ENCODE results near the gene OPTC.

The OPTC gene

GRCh38 chr1:203524824-203525223 is 30.9 kb downstream of the OPTC start:
- H3K9me3 ChIP-seq (ENCODE audit: control insufficient read depth, insufficient read depth, low read depth, low read length): no peaks in the 10 kb centered on the region
- H3K27me3 ChIP-seq (ENCODE audit: control insufficient read depth, insufficient read depth, low read length): peaks cover 28% of the 10 kb centered on the region
- H3K4me3 ChIP-seq (ENCODE audit: low read depth, low read length): no peak overlapping the region
- H3K36me3 ChIP-seq (ENCODE audit: control insufficient read depth, insufficient read depth, low read length): no peaks in the 10 kb centered on the region
- no peak overlapping the region for H3K27ac ChIP-seq (ENCODE audit: low read depth, low read length)
- no peak overlapping the region for H3K9ac ChIP-seq (ENCODE audit: low read length)
- peaks cover 40% of the 10 kb centered on the region for H3K4me1 ChIP-seq (ENCODE audit: control insufficient read depth, insufficient read depth, low read length)

GRCh38 chr1:203525685-203526084 is 31.7 kb downstream of the OPTC start:
- no peak overlapping the region for H3K4me3 ChIP-seq (ENCODE audit: low read depth, low read length)
- H3K4me1 ChIP-seq (ENCODE audit: control insufficient read depth, insufficient read depth, low read length): peaks cover 32% of the 10 kb centered on the region
- H3K27ac ChIP-seq (ENCODE audit: low read depth, low read length): no peak overlapping the region
- H3K9me3 ChIP-seq (ENCODE audit: control insufficient read depth, insufficient read depth, low read depth, low read length): no peaks in the 10 kb centered on the region
- H3K9ac ChIP-seq (ENCODE audit: low read length): no peak overlapping the region
- peaks cover 20% of the 10 kb centered on the region for H3K27me3 ChIP-seq (ENCODE audit: control insufficient read depth, insufficient read depth, low read length)
- H3K36me3 ChIP-seq (ENCODE audit: control insufficient read depth, insufficient read depth, low read length): no peaks in the 10 kb centered on the region

- peaks cover 15% of the 10 kb centered on the region for H3K27me3 ChIP-seq (ENCODE audit: control insufficient read depth, insufficient read depth, low read length)
- no peak overlapping the region for H3K4me3 ChIP-seq (ENCODE audit: low read depth, low read length)
- no peak overlapping the region for H3K9ac ChIP-seq (ENCODE audit: low read length)
- no peak overlapping the region for H3K27ac ChIP-seq (ENCODE audit: low read depth, low read length)
- H3K9me3 ChIP-seq (ENCODE audit: control insufficient read depth, insufficient read depth, low read depth, low read length): no peaks in the 10 kb centered on the region
- peaks cover 27% of the 10 kb centered on the region for H3K4me1 ChIP-seq (ENCODE audit: control insufficient read depth, insufficient read depth, low read length)
- no peaks in the 10 kb centered on the region for H3K36me3 ChIP-seq (ENCODE audit: control insufficient read depth, insufficient read depth, low read length)
Measured at GRCh38 chr1:203526130-203526529, 32.2 kb downstream of the OPTC start.

DNA sequence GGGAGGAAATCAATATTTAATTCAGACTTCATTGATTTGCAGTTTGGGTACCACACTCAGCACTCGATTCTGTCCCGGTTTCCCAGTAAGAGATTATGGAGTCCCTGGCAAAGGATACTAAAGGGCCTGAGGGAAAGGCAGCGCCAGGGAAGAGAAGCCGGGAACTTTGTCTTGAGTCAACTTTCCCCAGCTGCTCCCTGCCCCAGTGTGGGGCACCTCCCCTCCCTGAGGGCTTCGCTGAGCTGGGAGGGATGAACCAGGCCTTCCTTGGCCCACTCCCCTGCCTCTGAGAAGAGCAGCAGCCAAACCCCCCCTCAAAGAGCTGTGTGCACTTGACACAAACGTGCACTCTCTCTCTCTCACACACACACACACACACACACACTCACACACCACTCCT is 32.6 kb downstream of the OPTC start:
- no peak overlapping the region for H3K27ac ChIP-seq (ENCODE audit: low read depth, low read length)
- H3K27me3 ChIP-seq (ENCODE audit: control insufficient read depth, insufficient read depth, low read length): peaks cover 11% of the 10 kb centered on the region
- no peaks in the 10 kb centered on the region for H3K9me3 ChIP-seq (ENCODE audit: control insufficient read depth, insufficient read depth, low read depth, low read length)
- H3K4me1 ChIP-seq (ENCODE audit: control insufficient read depth, insufficient read depth, low read length): peaks cover 23% of the 10 kb centered on the region
- no peak overlapping the region for H3K4me3 ChIP-seq (ENCODE audit: low read depth, low read length)
- no peak overlapping the region for H3K9ac ChIP-seq (ENCODE audit: low read length)
- H3K36me3 ChIP-seq (ENCODE audit: control insufficient read depth, insufficient read depth, low read length): no peaks in the 10 kb centered on the region

- H3K9ac ChIP-seq (ENCODE audit: low read length): no peak overlapping the region
- H3K4me3 ChIP-seq (ENCODE audit: low read depth, low read length): no peak overlapping the region
- no peaks in the 10 kb centered on the region for H3K9me3 ChIP-seq (ENCODE audit: control insufficient read depth, insufficient read depth, low read depth, low read length)
- no peaks in the 10 kb centered on the region for H3K36me3 ChIP-seq (ENCODE audit: control insufficient read depth, insufficient read depth, low read length)
- H3K27me3 ChIP-seq (ENCODE audit: control insufficient read depth, insufficient read depth, low read length): peaks cover 6% of the 10 kb centered on the region
- no peak overlapping the region for H3K27ac ChIP-seq (ENCODE audit: low read depth, low read length)
- peaks cover 18% of the 10 kb centered on the region for H3K4me1 ChIP-seq (ENCODE audit: control insufficient read depth, insufficient read depth, low read length)
Measured at GRCh38 chr1:203527013-203527412, 33.1 kb downstream of the OPTC start.

DNA sequence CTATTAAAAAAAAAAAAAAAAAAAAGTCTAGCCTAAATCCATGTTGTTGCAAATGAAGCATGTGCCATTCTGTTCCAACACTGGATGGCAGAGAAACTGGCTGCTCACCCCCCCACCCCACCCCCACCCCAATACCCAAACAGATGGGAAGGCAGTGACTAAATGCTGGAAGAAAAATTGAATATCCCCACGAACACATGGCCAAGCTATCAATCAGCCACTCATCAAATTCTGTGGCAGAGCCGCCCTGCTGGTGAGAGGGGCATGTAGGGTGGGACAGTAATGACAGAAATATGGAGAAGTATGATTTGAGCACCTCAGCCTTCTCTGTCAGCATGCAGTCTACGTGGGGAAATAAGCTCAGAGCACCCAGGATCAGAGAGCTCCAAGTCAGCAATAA is 34.1 kb downstream of the OPTC start:
- H3K9ac ChIP-seq (ENCODE audit: low read length): no peak overlapping the region
- H3K4me1 ChIP-seq (ENCODE audit: control insufficient read depth, insufficient read depth, low read length): peaks cover 8% of the 10 kb centered on the region
- no peaks in the 10 kb centered on the region for H3K27me3 ChIP-seq (ENCODE audit: control insufficient read depth, insufficient read depth, low read length)
- no peaks in the 10 kb centered on the region for H3K9me3 ChIP-seq (ENCODE audit: control insufficient read depth, insufficient read depth, low read depth, low read length)
- H3K27ac ChIP-seq (ENCODE audit: low read depth, low read length): no peak overlapping the region
- no peak overlapping the region for H3K4me3 ChIP-seq (ENCODE audit: low read depth, low read length)
- H3K36me3 ChIP-seq (ENCODE audit: control insufficient read depth, insufficient read depth, low read length): no peaks in the 10 kb centered on the region

GRCh38 chr1:203528976-203529835 is 35.3 kb downstream of the OPTC start:
- H3K27me3 ChIP-seq (ENCODE audit: control insufficient read depth, insufficient read depth, low read length): no peaks in the 10 kb centered on the region
- no peaks in the 10 kb centered on the region for H3K9me3 ChIP-seq (ENCODE audit: control insufficient read depth, insufficient read depth, low read depth, low read length)
- H3K27ac ChIP-seq (ENCODE audit: low read depth, low read length): no peak overlapping the region
- no peaks in the 10 kb centered on the region for H3K36me3 ChIP-seq (ENCODE audit: control insufficient read depth, insufficient read depth, low read length)
- no peak overlapping the region for H3K4me3 ChIP-seq (ENCODE audit: low read depth, low read length)
- H3K9ac ChIP-seq (ENCODE audit: low read length): no peak overlapping the region
- peaks cover 9% of the 10 kb centered on the region for H3K4me1 ChIP-seq (ENCODE audit: control insufficient read depth, insufficient read depth, low read length)

DNA sequence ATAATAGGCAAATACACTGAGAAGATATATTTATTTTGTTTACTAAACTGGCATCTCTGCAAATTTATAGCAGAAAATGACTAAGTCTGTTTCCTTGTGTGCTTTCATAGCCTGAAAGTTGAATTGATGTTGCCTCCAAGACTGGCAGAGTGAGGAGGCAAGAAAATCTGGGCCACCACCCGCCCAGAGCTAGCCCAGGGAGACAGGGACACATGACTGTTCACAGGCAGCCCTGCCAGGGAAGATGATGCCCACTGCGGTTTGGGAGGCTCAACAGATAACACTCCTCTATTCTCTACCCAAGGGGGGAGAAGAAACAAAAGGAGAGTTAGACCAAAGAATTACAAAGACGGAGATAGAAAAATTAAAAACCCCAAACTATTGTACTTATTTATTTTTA is 37.1 kb downstream of the OPTC start:
- Histone ChIP-seq H3K36me3 (ENCODE audit: control insufficient read depth, insufficient read depth, low read length) (no peaks in the 10 kb centered on the region), H3K9ac (ENCODE audit: low read length) (no peak overlapping the region), H3K27me3 (ENCODE audit: control insufficient read depth, insufficient read depth, low read length) (no peaks in the 10 kb centered on the region), H3K4me3 (ENCODE audit: low read depth, low read length) (no peak overlapping the region), H3K4me1 (ENCODE audit: control insufficient read depth, insufficient read depth, low read length) (peaks cover 3% of the 10 kb centered on the region; the same call in 1 of the 2 replicates), H3K27ac (ENCODE audit: low read depth, low read length) (no peak overlapping the region), H3K9me3 (ENCODE audit: control insufficient read depth, insufficient read depth, low read depth, low read length) (no peaks in the 10 kb centered on the region)

- Histone ChIP-seq H3K9me3 (ENCODE audit: control insufficient read depth, insufficient read depth, low read depth, low read length) (no peaks in the 10 kb centered on the region), H3K27ac (ENCODE audit: low read depth, low read length) (no peak overlapping the region), H3K27me3 (ENCODE audit: control insufficient read depth, insufficient read depth, low read length) (no peaks in the 10 kb centered on the region), H3K9ac (ENCODE audit: low read length) (no peak overlapping the region), H3K4me1 (ENCODE audit: control insufficient read depth, insufficient read depth, low read length) (peaks cover 3% of the 10 kb centered on the region; the same call in 1 of the 2 replicates), H3K36me3 (ENCODE audit: control insufficient read depth, insufficient read depth, low read length) (no peaks in the 10 kb centered on the region), H3K4me3 (ENCODE audit: low read depth, low read length) (no peak overlapping the region)
Measured at GRCh38 chr1:203534012-203534411, 40.1 kb downstream of the OPTC start.

- Histone ChIP-seq H3K4me3 (ENCODE audit: low read depth, low read length) (no peak overlapping the region), H3K27ac (ENCODE audit: low read depth, low read length) (no peak overlapping the region)
Measured at GRCh38 chr1:203534526-203534925, 40.6 kb downstream of the OPTC start.

GRCh38 chr1:203536575-203536974 is 42.6 kb downstream of the OPTC start:
- H3K27me3 ChIP-seq (ENCODE audit: control insufficient read depth, insufficient read depth, low read length): no peaks in the 10 kb centered on the region
- H3K4me3 ChIP-seq (ENCODE audit: low read depth, low read length): no peak overlapping the region
- peaks cover 3% of the 10 kb centered on the region; the same call in 1 of the 2 replicates for H3K4me1 ChIP-seq (ENCODE audit: control insufficient read depth, insufficient read depth, low read length)
- H3K9me3 ChIP-seq (ENCODE audit: control insufficient read depth, insufficient read depth, low read depth, low read length): no peaks in the 10 kb centered on the region
- H3K27ac ChIP-seq (ENCODE audit: low read depth, low read length): no peak overlapping the region
- no peak overlapping the region for H3K9ac ChIP-seq (ENCODE audit: low read length)
- H3K36me3 ChIP-seq (ENCODE audit: control insufficient read depth, insufficient read depth, low read length): no peaks in the 10 kb centered on the region

More at GRCh38 chr1:203534526-203534925, 40.6 kb downstream of the OPTC start:
- Histone ChIP-seq H3K4me1 (ENCODE audit: control insufficient read depth, insufficient read depth, low read length) (peaks cover 3% of the 10 kb centered on the region; the same call in 1 of the 2 replicates), H3K27me3 (ENCODE audit: control insufficient read depth, insufficient read depth, low read length) (no peaks in the 10 kb centered on the region), H3K9me3 (ENCODE audit: control insufficient read depth, insufficient read depth, low read depth, low read length) (no peaks in the 10 kb centered on the region), H3K36me3 (ENCODE audit: control insufficient read depth, insufficient read depth, low read length) (no peaks in the 10 kb centered on the region), H3K9ac (ENCODE audit: low read length) (no peak overlapping the region)
